M059J (cell line): ENCODE results near the gene EDN2. TPM values are rescaled to one million over a fixed set of nuclear protein-coding genes. Genes with fewer than 3 reads are reported as not detected.

Experiments
- DNase-seq: peaks from one replicate; pipeline ENCODE4 v3.0.0-alpha.2; 2012; ENCODE audit warnings: low read depth
- total RNA-seq: library from RNA; depleted of rRNA; stranded (reverse); fragments of >200 nt; shearing (Covaris generic); gene quantifications from 2 replicates; pipeline ENCODE4 v1.2.3, GENCODE V29; 2014; rRNA removed

EDN2 gene
- not detected in 2 replicates for total RNA-seq

- peak; percentile 49 for DNase-seq
These were observed at the start of gene EDN2 for GRCh38 chr1:41484402-41485241. EDN2 (minus strand) TSS chr1:41484683; CDS start chr1:41484601, 82 bp downstream.

- no peak for DNase-seq
These were observed 49.2 kb upstream of the EDN2 start for GRCh38 chr1:41533731-41534080.

DNA sequence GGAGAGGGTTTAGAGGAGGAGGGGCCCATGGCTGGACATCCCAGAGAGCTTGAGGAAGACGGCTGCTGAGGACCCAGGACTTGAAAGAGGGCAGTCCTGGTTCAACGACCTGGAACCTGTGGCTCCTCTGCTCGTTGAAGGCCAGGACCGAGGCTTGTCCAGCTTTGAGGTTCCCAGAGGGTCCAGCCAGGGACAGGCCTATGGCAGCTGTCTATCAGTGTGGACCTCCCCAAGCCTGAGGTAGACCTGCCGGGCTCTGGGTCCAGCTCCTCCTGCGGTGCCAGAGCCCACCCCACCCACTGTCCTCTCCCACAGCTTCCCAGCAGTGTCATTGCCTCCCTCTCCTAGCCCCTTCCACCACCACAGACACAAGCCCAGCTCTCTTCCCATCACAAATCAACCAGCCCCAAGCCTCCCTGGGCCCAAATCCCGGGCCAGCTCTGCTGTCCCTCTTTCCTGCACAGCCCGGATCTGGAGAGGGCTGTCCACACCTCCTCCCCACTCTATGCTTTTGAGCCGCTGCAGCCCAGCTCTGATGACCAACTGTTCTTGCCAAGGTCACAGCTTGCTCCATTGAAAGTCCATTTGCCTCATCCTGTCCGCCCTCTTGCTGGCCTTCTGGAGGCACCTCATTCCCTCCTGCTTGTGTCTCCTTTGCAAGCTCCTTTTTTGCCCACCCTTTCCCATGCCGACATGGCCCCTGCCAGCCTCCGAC lies 48.7 kb upstream of the EDN2 start:
- DNase-seq = no peak

GRCh38 chr1:41532206-41532975 lies 47.9 kb upstream of the EDN2 start:
- no peak for DNase-seq

DNA sequence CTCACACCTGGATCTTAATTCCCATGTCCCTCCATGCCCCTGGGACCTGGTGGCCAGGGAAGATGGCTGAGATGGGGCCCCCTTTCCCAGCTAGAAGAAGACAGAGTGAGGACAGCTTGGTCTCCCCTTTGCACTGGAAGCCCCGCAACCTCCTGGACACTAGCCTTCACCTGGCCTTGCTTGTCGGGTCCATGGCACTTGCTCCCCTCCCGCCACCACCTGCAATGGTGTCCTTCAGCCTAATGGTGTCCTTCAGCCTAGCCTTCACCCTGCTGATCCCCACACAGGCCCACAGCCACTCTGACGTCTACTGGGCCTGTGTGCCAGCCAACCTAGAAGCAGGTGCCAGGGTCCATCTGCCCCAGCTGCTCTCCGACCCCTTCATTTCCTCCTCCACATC lies 45.9 kb upstream of the EDN2 start:
- DNase-seq = no peak

DNA sequence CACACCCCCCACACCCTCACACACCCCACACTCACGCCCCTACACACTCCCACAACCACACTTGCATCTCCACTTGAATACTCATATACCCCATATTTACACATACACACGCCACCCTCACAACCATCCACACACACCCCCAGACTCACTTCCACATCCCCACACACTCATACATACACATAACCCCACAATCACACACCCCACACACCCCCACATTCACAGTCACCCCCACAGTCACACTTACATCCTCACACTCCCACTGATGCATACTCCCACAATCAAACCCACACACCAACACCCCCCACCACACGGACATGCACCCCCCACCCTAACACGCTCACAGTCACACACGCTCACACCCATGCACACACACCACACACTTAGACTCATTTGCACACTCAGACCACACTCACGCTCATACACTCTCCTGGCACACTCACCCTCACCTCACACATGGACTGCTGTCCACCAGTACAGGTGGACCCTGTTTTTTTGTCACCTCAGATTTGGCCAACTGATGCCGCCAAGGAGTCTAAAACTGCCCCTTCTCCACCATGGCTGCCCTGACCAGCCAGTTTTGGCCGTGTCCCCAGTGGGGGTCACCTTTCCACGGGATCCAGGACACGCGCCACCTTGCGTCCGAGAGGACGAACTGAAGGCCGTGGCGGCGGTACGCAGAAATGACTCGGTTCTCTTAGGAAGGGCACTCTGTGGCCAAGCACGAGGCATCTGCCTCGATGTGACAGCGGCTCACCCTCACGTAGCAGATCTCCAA lies 45.3 kb upstream of the EDN2 start:
- DNase-seq = no peak

GRCh38 chr1:41528726-41529605 lies 44.5 kb upstream of the EDN2 start:
- DNase-seq = no peak

DNA sequence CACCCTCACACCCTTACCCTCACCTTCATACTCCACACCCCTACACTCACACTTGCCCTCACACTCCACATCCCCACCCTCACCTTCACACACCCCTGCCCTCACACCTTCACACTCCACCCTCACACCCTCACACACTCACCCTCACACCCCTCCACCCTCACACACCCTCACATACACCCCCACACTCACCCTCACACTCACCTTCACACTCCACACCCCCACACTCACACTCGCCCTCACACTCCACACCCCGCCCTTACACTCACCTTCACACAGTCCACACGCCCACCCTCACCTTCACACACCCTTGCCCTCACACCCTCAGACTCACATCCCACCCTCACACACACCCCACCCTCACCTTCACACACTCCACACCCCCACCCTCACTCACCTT lies 43.6 kb upstream of the EDN2 start:
- DNase-seq = no peak

DNA sequence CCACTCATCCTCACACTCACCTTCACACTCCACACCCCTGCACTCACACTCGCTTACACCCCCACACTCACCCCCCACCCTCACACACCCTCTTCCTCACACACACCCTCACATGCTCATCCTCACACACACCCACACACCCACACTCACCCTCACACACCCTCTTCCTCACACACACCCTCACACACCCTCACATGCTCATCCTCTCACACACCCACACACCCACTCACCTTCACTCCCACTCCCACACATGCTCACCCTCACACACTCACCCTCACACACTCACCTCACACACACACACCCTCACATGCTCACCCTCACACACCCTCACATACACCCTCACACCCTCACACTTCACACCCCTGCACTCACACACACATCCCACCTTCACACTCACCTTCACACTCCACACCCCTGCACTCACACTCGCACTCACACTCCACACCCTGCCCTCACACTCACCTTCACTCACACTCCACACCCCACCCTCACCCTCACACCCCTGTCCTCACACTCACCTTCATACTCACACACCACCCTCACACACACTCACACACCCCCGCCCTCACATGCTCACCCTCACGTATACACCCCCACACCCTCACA lies 42.6 kb upstream of the EDN2 start:
- no peak for DNase-seq

DNA sequence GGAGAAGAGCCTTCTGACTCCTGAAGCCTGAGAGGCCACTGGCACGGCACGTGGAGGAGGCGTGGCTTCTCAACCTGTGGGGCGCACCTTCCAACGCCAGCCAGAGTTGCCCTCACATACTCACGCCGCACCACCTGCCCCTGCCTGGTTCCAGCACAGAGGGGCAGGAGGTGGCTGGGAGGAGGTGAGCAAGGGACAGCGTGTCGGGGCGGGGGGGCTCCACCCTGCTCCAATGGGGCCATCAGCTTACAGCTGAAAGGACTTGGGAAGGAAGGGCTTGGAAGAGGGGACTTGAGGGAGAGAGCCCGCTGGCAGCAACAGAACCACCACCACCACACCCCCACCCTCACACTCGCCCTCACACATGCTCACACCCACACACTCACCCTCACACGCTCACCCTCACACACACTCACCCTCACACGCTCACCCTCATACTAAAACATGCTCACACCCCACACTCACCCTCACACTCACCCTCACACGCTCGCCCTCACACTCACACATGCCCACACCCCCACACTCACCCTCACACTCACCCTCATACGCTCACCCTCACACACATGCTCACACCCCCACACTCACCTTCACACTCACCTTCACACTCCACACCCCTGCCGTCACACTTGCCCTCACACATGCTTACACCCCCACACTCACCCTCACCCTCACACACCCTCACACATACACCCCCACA lies 41.6 kb upstream of the EDN2 start:
- DNase-seq = no peak

DNA sequence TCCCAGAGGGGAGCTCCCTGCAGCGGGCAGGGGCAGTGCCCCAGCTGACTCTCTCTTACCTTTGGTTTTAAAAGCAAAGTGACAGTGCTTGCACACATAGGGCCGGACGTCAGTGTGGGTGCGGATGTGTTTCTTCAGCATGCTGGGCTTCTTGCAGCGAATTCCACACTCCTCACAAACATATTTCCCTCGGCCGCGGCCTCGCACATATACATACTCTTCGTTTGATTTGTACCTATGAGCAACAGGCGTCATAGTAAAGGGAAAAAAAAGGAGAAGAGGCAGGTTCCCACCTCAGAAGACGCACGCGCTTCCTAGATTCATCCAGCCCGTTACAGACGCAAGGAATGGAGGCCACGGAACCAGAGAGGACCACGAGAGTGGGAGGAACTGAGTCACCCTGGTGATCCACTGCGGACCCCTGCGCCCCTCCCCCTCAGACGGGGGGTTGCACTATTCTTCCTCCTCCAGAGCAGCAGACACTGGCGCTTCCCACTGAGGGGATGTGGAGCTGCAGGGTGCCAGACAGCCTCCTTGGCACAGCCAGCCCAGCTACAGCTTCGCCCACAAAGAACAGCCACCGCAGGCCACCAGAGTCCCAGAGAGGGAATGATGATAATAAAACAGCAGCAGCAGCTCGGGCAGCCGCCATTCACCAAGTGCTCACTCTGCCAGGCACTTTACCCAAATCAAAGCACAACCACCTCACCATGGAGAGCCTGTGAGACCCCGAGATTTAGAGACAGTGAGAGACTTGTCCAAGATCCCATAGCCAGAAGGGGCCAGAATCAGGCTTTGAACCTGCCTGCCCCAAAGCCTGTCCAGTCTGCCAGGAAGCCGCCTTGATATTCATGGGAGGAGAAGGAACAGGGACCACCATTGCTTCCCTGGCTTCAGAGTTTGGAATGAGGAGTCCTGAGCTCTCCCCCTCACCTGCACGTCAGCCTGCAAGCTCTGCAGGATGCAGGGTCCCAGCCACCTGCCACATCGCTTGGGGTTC lies 40.5 kb upstream of the EDN2 start:
- DNase-seq = no peak

DNA sequence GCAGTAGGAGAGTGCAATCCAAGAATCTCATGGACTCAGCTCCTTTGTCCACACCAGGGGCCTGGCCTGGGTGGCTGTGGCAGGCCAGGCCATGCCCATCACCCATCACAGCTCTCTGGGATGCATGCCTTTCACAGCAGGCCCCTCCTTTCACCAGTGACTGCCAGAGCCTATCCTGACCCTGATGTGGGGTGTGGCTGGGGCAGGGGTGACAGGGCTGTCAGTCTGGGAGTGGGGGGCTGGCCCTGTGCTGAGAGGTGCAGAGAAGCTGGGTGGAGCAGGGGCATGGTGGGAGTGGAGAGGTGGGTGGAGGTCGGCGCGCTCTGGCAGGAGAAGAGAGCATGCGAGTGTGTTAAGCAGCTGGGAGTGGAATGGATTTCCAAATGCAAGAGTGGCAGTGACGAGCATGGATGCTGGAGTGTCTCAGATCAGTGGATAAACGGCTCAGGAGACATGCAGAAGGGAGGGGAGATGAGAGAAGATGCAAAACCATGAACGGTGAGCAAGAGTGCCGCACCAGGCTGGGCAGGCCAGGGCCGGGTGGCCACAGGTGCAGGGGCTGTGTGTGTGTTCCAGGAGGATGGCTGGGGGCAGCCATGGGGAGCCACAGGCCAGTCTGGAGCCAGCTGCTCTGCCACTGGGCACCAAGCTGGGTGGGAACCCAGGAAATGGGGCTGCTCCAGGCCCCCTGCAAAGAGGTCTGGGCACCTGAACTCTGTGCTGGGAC lies 39.6 kb upstream of the EDN2 start:
- DNase-seq = no peak

GRCh38 chr1:41523071-41523470 lies 38.6 kb upstream of the EDN2 start:
- no peak for DNase-seq

DNA sequence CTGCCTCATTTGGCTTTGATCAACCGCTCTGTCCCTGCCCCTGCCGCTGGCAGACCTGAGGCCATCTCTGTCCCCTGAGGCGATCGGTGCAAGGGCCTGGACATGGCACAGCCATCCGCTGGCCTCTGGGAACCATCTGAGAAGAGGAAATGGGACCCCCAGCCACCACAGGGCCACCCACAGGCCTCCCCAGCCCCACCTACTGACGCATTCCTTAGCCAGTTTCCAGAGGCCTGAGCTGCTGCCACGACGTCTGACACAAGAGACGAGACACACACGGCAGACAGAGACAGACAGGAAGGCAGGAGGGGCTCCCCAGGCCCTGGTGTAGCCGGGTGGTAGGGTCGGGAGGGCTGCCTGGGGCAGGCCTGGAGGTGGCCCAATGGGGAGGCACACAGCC lies 37.3 kb upstream of the EDN2 start:
- DNase-seq = no peak

DNA sequence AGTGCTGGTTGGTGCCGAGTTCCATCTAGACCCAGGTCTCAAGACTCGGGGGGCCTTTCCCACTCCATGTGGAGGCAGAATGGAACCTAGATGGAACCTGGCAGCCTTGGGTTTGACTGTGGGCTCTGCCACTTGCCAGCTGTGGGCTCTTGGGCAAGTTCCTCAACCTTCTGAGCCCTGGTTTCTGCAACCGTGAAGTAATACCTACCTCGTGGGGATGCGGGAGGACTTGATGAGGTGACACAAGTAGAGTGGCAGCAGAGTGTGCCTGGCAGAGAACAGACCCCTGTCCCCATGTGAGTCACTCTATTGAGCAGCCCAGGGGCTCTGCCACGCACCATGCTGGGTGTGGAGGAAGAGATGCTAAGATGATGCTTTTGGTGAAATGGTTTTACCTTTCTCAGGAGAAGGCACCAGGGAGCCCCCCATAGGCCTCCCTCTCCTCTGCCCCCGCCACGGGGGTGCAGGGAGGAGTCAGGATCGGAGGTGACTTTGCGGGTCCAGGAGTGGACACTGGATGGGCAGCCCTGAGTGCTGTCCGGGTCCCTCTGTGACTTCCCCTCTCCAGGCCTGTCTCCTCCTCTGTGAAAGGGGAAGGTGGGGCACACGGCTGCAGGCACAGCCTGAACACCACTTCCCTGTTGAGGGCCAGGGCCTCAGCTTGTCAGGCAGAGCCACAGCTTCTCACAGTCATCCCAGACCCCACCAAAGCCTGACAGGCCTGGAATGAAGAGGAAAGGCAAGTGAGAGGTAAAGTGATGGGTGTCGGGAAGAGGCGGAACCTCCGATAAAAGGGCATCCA lies 36.7 kb upstream of the EDN2 start:
- DNase-seq = no peak

- DNase-seq = no peak
These were observed 35.2 kb upstream of the EDN2 start for GRCh38 chr1:41519667-41520066.

DNA sequence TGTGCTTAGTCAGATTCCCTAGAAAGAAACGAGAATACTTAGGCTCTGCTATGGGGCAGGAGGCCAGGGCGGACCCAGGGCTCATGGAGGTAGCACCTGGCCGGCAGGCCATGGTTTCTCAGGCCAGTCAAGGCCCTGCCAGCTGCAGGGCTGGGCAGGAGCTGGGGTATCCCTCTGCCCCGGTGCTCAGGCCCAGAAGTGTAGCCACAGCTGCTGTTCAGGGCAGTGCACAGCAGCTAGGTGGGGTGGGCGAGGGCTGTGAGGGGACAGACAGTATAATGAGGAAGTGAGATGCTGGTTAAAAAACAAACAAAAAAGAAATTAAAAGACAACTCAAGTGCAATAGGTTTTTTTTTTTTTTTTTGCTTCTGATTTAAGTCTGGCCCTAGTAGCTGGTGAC lies 34.0 kb upstream of the EDN2 start:
- DNase-seq = no peak
